ENCODE results near the gene ACTN3.

DNA sequence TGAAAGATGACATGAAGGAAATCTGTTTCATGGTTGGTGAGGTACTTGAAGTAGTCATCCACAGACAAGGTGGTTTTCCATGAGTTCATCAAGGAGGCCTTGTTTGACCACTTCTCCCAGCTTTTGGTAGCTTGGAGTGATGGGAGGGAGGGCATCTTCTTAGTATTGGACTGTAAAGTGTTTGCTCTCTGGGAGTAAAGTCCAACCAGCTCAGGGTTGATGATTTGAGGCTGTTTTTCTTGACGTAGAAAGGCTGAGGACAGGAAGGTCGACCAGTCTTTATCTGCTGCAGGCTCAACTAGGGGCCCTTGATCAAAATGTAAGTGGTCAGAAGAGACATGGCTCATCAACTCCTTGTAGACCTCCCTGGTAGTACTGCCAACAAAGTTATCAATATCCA lies 44.5 kb downstream of the ACTN3 start:
- TF ChIP-seq, protein P1, sequence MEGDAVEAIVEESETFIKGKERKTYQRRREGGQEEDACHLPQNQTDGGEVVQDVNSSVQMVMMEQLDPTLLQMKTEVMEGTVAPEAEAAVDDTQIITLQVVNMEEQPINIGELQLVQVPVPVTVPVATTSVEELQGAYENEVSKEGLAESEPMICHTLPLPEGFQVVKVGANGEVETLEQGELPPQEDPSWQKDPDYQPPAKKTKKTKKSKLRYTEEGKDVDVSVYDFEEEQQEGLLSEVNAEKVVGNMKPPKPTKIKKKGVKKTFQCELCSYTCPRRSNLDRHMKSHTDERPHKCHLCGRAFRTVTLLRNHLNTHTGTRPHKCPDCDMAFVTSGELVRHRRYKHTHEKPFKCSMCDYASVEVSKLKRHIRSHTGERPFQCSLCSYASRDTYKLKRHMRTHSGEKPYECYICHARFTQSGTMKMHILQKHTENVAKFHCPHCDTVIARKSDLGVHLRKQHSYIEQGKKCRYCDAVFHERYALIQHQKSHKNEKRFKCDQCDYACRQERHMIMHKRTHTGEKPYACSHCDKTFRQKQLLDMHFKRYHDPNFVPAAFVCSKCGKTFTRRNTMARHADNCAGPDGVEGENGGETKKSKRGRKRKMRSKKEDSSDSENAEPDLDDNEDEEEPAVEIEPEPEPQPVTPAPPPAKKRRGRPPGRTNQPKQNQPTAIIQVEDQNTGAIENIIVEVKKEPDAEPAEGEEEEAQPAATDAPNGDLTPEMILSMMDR (IDR thresholded peaks at IDR 0.05), result no peak
- no peak for TF ChIP-seq POLR2A (IDR thresholded peaks at IDR 0.05)
